ENCODE data around the gene RBP3. TPM values are rescaled to one million over a fixed set of nuclear protein-coding genes. Genes with fewer than 3 reads are reported as not detected.

RBP3 gene
- total and polyA plus RNA-seq, 2 donors (not counting 3 experiments of a cell fraction or from before 2014, with no cell fraction given) = not detected

DNA sequence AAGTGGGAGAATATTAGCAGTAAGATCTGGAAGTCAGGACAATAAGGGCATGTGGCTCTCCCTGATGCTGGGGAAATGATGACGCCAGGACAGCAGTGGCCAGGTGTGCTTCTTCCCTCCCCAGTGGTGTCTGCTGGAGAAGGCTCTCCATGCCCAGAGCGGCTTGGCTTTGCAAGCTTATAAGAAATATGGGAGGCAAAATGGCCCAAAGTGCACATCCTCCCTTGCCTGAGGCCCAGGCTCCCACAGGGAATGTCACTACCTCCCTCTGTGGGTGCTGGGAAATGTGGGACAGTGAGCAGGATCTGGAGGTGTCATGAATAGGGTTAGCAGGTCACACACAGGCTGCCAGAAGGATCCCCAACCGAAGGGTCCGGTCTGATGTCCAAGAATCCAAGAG lies 53.0 kb downstream of the RBP3 start:
- BruUV-seq (replicated peaks) = no TSS peak
- H3K27me3 ChIP-seq (ENCODE audit: control insufficient read depth in 2 of 2, insufficient read depth in 2 of 2, low read length in 2 of 2) = peaks cover 2% of the 10 kb centered on the region in 2 experiments
- no peak for TF ChIP-seq EZH2 (IDR thresholded peaks at IDR 0.05; ENCODE audit: borderline replicate concordance, low read depth, low read length, severe bottlenecking)
- TF ChIP-seq, protein P1, sequence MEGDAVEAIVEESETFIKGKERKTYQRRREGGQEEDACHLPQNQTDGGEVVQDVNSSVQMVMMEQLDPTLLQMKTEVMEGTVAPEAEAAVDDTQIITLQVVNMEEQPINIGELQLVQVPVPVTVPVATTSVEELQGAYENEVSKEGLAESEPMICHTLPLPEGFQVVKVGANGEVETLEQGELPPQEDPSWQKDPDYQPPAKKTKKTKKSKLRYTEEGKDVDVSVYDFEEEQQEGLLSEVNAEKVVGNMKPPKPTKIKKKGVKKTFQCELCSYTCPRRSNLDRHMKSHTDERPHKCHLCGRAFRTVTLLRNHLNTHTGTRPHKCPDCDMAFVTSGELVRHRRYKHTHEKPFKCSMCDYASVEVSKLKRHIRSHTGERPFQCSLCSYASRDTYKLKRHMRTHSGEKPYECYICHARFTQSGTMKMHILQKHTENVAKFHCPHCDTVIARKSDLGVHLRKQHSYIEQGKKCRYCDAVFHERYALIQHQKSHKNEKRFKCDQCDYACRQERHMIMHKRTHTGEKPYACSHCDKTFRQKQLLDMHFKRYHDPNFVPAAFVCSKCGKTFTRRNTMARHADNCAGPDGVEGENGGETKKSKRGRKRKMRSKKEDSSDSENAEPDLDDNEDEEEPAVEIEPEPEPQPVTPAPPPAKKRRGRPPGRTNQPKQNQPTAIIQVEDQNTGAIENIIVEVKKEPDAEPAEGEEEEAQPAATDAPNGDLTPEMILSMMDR (IDR thresholded peaks at IDR 0.05; ENCODE audit: extremely low read depth in 1 of 2, insufficient read depth in 1 of 2, low read depth in 1 of 2, low read length in 2 of 2) = no peak
- no peak for TF ChIP-seq GATA2 (IDR thresholded peaks at IDR 0.05; ENCODE audit: insufficient read depth, insufficient read length, low read depth, low read length)
- TF ChIP-seq POLR2AphosphoS5 (IDR thresholded peaks at IDR 0.05; ENCODE audit: insufficient read depth, low read depth, low read length) = no peak
- no peak for TF ChIP-seq MAX (IDR thresholded peaks at IDR 0.05; ENCODE audit: insufficient read depth, insufficient read length)
- no peak for TF ChIP-seq FOS (IDR thresholded peaks at IDR 0.05; ENCODE audit: borderline replicate concordance, insufficient read depth, low read length)
- no peak for TF ChIP-seq JUN (IDR thresholded peaks at IDR 0.05; ENCODE audit: borderline replicate concordance, insufficient read depth, insufficient read length, low read depth)
- TF ChIP-seq POLR2A (IDR thresholded peaks at IDR 0.05; ENCODE audit: low read depth, low read length) = no peak
- no peak for TF ChIP-seq MYC (IDR thresholded peaks at IDR 0.05; ENCODE audit: low read depth, low read length)
- intact Hi-C loops (cut with micrococcal nuclease) (no loop called here), dilution Hi-C loops (cut with MboI; ENCODE audit: extremely low pct_ligation_motif_present, low sequenced_read_pairs) (no loop called here)
- no peak overlapping the region for H3K4me3 ChIP-seq (replicated peaks in 1 of 3; ENCODE audit: insufficient read depth in 1 of 3, low read depth in 1 of 3, low read length in 3 of 3)
- H3K9me3 ChIP-seq (replicated peaks; ENCODE audit: control insufficient read depth, insufficient read depth, low read length) = no peaks in the 10 kb centered on the region
- POLR2A ChIA-PET = no interaction called here
- H3K27ac ChIP-seq (ENCODE audit: insufficient read depth, low read depth, low read length) = no peak overlapping the region
- peaks cover 18% of the 10 kb centered on the region for H3K4me1 ChIP-seq (ENCODE audit: control insufficient read depth, extremely low read depth, insufficient read depth, low read length)
- no peak overlapping the region for H2AFZ ChIP-seq (ENCODE audit: low read depth, low read length)
- H4K20me1 ChIP-seq (replicated peaks; ENCODE audit: control insufficient read depth, extremely low read depth, insufficient read depth, low read length) = no peaks in the 10 kb centered on the region
- CTCF ChIA-PET = interaction anchor here (1.1 kb wide), 1 partner anchor 39 kb away, joined by 3 read pairs; no protein-coding TSS in a partner anchor
- DNase-seq (ENCODE audit: low read depth, low spot score) (no peak), FAIRE-seq (no peak)
- H3K36me3 ChIP-seq (ENCODE audit: control insufficient read depth in 2 of 2, extremely low read depth in 1 of 2, insufficient read depth in 2 of 2, low read length in 2 of 2) = no peaks in the 10 kb centered on the region
- no peaks in the 10 kb centered on the region for H3K79me2 ChIP-seq (ENCODE audit: control insufficient read depth, insufficient read depth, low read length)
- H3K9ac ChIP-seq (replicated peaks; ENCODE audit: extremely low read depth, insufficient read depth, low read length) = no peak overlapping the region
- no peak overlapping the region for H3K4me2 ChIP-seq (ENCODE audit: insufficient read depth, low read length)
- no peaks in the 10 kb centered on the region for H3K9me1 ChIP-seq (replicated peaks; ENCODE audit: control insufficient read depth, extremely low read depth, insufficient read depth, low read length)

Data from endothelial cell of umbilical vein (primary cell).